ENCODE measurements around the gene JPH2.

- TF ChIP-seq EZH2 (IDR thresholded peaks at IDR 0.05; ENCODE audit: low read length, unreplicated experiment), result no peak
- TF ChIP-seq CTCF (conservative IDR thresholded peaks at IDR 0.05; ENCODE audit: low read depth, low read length), result no peak
- no peak for TF ChIP-seq EZH2phosphoT487 (IDR thresholded peaks at IDR 0.05; ENCODE audit: borderline replicate concordance, low read length)
Observed at GRCh38 chr20:44185574-44185973, 1.4 kb downstream of the JPH2 start.

Measured in PC-3 (cell line).